HG03442 (cell line): Measurements from ENCODE around the gene PCBP4.
"Not testable (repeated sequence)": the region's sequence is repeated elsewhere in the genome, so short reads cannot be mapped to it uniquely, and the experiment has no call there.

Experiments used
- ATAC-seq: cut with Tn5 transposase; IDR thresholded peaks from one replicate; pipeline ENCODE4 v1.9.1; 2021; ENCODE audit warnings: mild to moderate bottlenecking, moderate library complexity; ENCODE audit not compliant: unreplicated experiment

Gene PCBP4

GRCh38 chr3:51995346-51996163, 28.3 kb upstream of the PCBP4 start, which contains the start of gene RPL29:
RPL29 (minus strand) TSS chr3:51995895; CDS start chr3:51995461, 434 bp downstream.
- peak; percentile 75 for ATAC-seq

- no peak for ATAC-seq
Measured at GRCh38 chr3:51994530-51994929, 27.3 kb upstream of the PCBP4 start.

- ATAC-seq: not testable (repeated sequence)
Measured at GRCh38 chr3:51993657-51994056, 26.4 kb upstream of the PCBP4 start.

DNA sequence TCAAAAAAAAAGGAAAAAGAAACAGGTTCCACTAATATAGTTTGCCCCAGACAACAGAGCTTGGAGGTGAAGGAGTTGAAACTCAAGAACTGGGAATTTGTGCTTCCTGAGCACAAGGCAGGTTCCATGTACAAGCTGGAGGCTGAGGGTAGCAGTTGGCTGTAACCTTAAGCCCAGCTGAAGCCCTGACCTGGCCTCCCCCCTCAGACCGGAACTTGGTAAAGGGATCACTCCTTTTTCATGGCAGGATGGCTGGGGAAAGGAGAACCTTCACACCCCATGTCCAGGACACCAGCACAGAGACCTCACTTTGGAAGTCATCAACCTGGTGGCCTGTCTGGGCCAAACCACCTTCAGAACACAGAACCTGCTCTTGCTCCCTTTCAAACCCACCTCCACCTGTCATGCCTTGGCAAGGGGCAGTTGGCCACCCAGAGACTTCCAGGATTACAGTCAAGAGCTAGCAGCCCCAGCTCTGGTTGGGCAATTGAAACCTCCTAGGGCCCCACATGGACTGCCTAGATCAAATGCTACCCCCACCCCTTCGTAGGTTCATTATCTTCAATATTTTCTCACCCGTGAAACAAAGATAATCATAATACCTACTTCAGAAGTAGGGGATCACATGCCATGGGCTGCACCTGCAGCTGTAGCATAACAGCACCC, 24.9 kb upstream of the PCBP4 start:
- ATAC-seq: no peak

DNA sequence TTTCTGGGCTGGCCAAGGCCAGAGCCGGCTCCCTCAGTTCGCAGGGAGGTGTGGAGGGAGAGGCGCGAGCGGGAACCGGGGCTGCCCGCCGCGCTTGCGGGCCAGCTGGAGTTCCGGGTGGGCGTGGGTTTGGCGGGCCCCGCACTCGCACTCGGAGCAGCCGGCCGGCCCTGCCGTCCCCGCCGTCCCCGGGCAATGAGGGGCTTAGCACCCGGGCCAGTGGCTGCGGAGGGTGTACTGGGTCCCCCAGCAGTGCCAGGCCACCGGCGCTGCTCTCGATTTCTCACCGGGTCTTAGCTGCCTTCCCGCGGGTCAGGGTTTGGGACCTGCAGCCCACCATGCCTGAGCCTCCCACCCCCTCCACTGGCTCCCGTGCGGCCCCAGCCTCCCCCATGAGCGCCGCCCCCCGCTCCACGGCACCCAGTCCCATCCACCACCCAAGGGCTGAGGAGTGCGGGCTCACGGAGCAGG, 23.3 kb upstream of the PCBP4 start:
- not testable (repeated sequence) for ATAC-seq

DNA sequence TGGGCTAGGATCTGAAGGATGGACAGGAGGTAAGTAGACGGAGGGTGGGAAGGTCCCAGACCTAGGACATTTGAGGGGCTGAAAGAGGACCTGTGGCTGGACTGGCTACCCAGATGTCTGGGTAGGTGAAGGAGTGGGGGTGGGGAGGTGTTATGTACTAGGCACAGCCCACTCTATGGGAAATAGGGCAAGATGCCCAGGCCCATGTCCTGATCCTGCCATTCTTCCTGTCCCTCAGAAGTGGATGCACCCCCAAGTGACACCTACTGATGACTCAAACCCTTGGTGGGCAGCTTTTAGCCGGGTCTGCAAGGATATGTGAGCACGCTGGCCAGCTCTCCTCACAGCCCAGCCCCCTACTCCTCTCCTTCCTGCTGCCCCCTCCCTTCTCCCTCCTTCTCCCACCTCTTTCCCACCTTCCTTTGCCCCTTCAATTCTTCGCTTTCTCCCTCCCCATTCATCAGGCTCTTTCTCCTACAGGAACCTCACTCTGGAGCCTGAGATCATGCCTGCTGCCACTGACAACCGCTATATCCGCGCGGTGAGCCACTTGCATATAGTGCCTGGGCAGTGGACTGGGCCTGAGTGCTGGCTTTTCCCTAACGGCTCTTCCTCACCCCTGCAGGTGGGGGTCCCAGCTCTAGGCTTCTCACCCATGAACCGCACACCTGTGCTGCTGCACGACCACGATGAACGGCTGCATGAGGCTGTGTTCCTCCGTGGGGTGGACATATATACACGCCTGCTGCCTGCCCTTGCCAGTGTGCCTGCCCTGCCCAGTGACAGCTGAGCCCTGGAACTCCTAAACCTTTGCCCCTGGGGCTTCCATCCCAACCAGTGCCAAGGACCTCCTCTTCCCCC, 21.3 kb upstream of the PCBP4 start:
- no peak for ATAC-seq

DNA sequence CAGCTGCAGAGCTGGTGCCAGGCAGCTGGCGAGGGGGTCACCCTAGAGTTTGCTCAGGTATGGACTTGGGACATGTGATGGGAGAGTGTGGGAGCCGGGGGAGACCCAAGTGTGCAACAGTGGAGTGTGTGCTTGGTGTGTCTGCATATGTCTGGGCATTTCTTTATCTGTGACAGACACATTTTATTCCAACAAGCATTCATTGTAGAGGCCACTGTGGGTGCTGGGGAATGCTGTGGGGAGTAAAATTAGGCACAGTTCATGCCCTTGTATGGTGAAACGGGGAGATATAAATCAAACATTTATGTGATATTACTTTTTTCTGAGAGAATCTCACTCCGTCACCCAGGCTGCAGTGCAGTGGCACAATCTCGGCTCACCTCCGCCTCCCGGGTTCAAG, 20.3 kb upstream of the PCBP4 start:
- ATAC-seq: no peak

DNA sequence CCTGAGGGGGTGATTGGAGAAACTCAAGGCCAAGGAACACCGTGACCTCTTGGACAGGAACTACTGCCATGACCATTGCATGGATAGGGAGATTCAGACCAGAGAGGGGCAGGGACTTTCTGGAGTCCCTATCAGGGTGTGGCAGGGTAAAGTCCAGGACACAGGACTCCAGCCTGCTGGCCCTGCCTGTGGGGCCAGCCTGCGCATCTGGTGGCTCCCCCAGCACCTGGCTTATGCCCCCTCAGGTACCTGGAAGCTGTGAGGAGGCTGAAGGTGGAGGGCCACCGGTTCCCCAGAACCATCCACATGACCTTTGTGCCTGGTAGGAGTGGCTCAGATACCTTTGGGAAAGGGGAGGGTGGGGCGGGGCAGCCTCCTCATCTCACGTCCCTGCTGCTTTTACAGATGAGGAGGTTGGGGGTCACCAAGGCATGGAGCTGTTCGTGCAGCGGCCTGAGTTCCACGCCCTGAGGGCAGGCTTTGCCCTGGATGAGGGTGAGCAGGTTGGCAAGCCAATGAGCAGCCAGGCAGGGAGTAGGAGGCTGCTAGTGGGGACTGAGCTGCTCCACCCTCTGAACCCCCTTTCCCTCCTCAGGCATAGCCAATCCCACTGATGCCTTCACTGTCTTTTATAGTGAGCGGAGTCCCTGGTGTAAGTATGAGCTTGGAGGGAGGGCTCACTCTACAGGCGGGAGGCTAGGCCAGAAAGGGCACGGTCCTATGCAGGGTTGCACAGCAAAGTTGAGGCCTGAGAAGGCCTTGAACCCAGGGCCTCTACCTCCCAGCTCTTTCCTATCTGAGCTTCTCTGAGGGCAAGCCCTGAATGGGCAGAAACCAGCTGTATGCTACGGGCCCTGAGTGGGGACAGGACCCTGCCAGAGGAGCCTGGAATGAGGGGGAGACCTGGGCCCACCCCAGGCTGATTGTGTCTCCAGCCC, 19.0 kb upstream of the PCBP4 start:
- ATAC-seq: no peak

DNA sequence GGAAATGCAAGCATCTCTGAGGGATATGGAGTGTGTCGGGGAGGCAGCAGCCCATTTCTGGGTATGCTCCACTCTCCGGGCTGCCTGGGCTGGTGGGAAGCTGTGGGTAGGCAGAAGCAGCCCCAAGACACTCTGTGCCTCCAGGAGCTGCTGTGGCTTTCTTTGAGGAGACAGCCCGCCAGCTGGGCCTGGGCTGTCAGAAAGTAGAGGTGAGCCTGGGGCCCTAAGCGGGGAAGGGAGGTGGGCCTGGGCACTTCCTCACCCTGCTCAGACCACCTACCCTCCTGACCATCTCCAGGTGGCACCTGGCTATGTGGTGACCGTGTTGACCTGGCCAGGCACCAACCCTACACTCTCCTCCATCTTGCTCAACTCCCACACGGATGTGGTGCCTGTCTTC, 17.8 kb upstream of the PCBP4 start:
- ATAC-seq: no peak

- ATAC-seq: no peak
Measured at GRCh38 chr3:51984269-51984647, 17.0 kb upstream of the PCBP4 start.

DNA sequence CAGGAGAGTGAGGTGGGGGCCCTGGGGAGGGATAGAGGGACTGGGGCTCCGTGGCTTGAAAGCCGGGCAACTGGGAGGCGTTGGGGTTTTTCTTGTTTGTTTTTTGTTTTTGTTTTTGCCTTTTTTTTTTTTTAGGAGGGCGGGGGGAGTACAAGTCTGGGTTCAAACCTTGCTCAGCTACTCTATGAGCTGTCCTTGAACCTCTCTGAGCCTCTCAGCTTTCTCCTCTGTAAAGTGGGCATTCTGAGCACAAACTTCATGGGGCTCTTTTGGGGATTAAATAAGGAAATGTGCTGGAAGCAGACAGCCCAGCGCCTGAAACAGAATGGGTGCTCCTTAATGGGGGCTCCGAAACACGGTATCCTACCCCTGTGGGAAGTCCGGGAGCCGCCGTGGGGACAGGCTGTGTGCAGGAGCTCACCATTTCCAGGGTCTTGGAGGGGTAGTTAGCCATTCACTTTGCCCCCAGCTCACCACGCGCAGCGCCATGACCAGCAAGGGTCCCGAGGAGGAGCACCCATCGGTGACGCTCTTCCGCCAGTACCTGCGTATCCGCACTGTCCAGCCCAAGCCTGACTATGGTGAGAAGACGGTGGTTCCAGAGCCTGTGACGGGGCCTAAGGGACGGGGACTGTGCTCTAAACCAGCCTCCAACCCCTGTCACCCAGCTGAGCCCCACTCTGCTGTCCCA, 16.5 kb upstream of the PCBP4 start:
- no peak for ATAC-seq

GRCh38 chr3:51982838-51983577, 15.8 kb upstream of the PCBP4 start, which contains the start of gene ACY1:
ACY1 (plus strand) TSS chr3:51983535; CDS start chr3:51984065, 530 bp downstream.
- ATAC-seq: peak; percentile 71

GRCh38 chr3:51982352-51982837, 15.1 kb upstream of the PCBP4 start:
- peak; percentile 39 for ATAC-seq

DNA sequence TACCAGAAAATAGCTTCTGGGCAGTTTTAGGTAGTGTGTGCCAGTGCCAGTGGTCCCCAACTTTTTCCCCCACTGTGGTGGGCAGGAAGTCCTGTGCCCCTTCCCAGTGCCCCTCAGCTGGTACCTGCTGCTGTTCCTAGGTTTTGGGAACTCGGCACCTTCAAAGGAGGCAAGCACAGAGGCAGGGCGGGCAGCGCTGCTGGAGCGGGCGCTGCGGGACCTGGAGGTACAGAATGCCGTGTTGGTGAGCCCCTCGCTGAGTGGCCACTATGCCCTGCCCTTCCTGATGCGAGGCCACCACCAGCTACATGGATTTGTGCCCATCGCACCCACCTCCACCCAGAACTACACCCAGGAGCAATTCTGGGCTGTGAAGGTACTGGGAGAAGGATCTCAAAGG, 13.0 kb upstream of the PCBP4 start:
- ATAC-seq: no peak

DNA sequence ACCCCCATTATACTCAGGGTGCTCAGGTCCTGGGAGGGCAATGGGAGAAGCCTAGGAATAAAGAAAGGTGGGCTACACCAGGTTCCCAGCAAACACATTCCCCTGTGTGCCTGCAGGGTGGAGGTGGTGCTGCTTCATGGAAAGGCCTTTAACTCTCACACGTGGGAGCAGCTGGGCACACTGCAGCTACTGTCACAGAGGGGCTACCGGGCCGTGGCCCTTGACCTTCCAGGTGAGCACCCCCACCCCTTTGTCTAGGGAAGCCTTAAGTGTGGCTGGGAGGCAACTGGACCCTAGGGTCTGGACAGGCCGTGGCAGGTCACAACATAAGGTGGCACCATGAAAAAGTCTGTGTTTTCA, 10.9 kb upstream of the PCBP4 start:
- no peak for ATAC-seq

GRCh38 chr3:51977446-51978142, 10.3 kb upstream of the PCBP4 start:
- ATAC-seq: no peak

GRCh38 chr3:51975852-51976549, 8.7 kb upstream of the PCBP4 start:
- ATAC-seq: no peak
